SHP77 (cell line): ENCODE results near the gene PPP1R3C.

ENCODE experiments used
- DNase-seq, 2 experiments: peaks; one replicate each; lab custom pipeline; 2025; lab: John Stamatoyannopoulos, UW

PPP1R3C gene

GRCh38 chr10:91632671-91633550 is at the start of gene PPP1R3C:
PPP1R3C (minus strand) TSS chr10:91633071; CDS start chr10:91632969, 102 bp downstream.
- DNase-seq: peak; percentile 60 to 84

DNA sequence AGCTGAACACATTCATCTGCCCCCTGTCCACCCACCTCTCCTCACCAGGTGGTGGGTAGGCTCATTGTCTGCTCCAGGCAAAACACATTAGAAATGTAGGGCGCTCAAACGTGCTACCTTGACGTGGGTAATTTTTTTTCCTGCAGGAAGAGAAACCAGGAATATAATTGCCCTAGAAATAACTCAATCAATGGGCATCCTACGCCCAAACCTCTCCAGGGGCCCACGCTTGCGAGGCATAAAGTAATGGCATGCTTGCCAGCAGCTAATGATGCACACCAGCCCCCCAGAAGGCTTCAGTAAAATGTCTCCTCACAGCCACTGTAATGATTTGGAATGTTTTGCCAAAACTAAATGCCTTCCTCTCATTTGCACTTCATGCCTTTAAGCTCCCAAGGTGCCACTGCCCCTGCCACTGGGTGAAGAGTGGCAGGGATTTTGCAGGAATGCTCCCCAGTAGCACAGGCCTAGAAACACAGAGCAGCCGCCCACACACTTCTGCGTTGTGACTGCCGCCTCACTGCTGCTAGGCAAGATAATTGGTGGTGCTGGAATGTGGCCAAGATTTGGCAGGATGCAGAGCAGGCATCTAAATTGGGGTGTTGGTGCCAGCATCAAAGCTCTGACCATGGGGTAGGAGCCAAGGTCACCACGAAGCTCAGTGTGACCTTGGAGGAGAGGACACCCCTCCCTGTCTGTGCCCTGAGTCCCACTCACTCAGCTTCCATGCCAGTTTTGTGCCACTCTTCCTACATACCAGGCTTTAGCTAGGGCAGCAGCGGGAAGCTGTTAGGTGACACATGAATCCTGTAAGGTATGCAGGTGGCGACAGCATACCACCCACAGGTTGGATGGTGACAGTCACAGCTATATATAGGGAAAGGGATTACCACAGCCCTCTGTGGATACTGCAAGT is 48.7 kb upstream of the PPP1R3C start:
- DNase-seq: no peak

DNA sequence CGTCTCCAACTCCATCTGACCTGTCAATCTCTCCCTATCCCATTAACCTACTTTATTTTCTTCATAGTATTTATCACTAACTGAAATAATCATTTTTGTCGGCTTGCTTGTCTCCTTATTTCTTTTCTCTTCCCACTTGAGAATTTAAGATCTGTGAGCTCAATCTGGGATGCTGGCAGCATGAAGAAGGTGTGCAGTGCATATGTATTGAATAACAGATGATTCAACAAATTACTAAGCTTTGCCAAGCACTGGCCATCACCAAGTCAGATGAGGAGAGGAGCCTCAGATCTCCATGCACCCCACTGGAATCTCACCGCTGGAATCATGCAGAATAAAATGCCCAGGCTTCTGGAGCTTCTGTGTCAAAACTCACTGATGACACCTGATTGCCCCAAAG is 47.6 kb upstream of the PPP1R3C start:
- DNase-seq: no peak

- no peak for DNase-seq
Measured at GRCh38 chr10:91679296-91679695, 46.4 kb upstream of the PPP1R3C start.

GRCh38 chr10:91677911-91678310 is 45.0 kb upstream of the PPP1R3C start:
- no peak for DNase-seq

DNA sequence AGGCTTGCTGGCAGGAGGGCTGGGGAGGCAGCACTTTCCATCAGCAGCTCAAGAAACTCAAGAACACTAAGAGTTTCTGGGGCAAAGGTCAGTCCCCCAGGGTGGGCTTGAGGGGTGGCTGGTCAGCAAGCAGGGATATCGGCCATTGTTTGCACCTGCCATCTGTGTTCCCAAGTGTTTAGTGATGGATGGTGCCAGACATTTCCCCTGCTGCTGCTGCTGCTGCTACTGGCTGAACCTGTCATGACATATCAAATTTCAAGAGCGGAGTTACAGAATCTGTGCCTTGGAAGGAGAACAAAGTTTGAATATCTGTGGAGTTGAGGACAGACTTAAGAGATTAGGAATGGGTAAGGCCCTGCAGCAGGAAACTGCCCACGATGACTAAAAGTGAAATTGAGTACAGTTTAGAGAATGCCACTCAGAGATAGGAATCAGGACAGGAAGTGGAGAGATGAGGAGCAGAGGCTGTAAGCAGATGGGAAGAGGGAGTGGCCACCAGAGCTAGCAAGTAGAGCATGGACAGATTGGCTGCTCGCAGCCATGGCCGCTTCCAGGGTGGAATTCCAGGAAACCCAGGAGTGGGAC is 39.2 kb upstream of the PPP1R3C start:
- DNase-seq: peak in 1 of 2 experiments; percentile 47

DNA sequence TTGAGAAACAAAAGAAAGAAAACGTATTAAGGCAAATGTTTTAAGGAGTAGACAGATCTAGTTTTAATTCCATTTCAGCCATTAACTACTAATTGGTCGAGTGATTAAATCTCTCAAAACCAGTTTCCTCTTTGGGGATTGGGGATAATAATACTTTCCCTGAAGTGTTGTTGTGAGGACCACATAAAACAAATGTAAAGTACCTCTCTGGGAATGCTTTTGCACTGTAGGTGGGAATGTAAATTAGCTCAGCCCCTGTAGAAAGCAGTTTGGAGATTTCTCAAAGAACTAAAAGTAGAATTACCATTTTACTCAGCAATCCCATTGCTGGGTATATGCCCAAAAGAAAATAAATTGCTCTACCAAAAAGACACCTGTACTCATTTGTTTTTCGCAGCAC is 36.0 kb upstream of the PPP1R3C start:
- DNase-seq: no peak

DNA sequence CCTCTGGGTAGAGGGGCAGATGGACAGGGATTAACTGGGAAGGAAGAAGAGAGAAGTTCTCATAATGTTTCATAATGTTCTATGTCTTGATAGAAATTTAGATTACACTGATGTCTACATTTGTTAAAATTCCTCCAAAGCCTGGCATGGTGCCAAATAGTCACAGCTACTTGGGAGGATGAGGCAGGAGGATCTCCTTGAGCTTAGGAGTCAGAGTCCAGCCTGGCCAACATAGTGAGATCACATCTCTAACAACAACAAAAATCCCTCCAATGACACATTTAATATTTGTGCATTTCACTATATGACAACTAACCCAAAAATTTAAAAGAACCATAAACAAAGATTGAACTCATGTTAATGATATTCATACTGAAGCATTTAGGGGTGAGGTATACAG is 33.0 kb upstream of the PPP1R3C start:
- DNase-seq: no peak

GRCh38 chr10:91664426-91664825 is 31.6 kb upstream of the PPP1R3C start:
- DNase-seq: no peak

DNA sequence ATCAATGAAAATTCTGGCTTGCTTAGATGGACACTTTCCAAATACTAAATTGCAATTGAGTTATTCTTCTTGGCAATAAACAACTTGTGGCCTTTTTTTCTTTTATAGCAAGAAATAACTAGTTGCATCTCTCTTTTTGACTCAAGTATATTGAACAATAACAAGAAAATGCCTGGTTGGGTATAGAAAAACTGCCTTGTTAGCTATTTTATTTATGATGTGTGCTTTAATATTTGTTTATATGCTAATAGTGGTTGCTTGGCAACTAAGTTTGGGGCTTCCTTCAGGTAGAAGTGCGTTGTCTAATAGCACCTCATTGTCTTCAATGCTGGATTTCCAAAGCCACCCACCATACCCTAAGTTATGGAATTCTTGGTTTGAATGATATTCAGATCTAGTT is 30.1 kb upstream of the PPP1R3C start:
- no peak for DNase-seq

GRCh38 chr10:91653219-91653870 is 20.5 kb upstream of the PPP1R3C start:
- no peak for DNase-seq

- DNase-seq: no peak
Measured at GRCh38 chr10:91652364-91652763, 19.5 kb upstream of the PPP1R3C start.

DNA sequence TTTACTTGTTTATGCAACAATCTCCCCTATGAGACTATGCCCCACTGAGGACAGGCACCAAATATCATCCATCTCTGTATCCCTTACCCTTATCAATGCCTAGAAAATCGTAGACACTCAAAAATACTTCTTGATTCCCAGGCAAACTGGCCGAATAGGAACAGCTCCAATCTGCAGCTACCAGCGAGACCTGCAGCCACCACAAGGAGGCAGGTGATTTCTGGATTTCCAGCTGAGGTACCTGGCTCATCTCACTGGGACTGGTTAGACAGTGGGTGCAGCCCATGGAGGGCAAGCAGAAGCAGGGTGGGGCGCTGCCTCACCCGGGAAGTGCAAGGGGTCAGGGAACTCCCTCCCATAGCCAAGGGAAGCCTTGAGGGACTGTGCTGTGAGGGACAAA is 10.8 kb upstream of the PPP1R3C start:
- no peak for DNase-seq

- no peak for DNase-seq
Measured at GRCh38 chr10:91642831-91643692, 10.2 kb upstream of the PPP1R3C start.

DNA sequence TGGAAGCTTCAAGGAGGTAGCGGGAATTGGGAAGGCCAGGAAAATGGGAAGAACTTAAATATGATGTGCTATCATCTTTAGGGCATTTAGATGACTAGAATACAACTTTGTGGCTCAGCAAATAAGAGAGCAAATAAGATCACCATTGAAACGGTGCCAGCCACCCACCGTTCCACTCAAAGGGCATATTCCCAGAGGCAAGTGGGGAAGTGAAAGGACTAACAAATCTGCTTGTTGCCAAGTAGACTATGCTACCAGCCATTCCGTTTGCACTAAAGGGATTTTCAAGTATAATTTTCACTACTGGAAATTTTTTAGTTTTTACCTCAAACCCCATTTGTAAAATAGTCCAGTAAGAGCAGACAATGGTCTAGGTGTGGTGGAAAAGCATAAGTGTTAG is 4.0 kb upstream of the PPP1R3C start:
- no peak for DNase-seq

DNA sequence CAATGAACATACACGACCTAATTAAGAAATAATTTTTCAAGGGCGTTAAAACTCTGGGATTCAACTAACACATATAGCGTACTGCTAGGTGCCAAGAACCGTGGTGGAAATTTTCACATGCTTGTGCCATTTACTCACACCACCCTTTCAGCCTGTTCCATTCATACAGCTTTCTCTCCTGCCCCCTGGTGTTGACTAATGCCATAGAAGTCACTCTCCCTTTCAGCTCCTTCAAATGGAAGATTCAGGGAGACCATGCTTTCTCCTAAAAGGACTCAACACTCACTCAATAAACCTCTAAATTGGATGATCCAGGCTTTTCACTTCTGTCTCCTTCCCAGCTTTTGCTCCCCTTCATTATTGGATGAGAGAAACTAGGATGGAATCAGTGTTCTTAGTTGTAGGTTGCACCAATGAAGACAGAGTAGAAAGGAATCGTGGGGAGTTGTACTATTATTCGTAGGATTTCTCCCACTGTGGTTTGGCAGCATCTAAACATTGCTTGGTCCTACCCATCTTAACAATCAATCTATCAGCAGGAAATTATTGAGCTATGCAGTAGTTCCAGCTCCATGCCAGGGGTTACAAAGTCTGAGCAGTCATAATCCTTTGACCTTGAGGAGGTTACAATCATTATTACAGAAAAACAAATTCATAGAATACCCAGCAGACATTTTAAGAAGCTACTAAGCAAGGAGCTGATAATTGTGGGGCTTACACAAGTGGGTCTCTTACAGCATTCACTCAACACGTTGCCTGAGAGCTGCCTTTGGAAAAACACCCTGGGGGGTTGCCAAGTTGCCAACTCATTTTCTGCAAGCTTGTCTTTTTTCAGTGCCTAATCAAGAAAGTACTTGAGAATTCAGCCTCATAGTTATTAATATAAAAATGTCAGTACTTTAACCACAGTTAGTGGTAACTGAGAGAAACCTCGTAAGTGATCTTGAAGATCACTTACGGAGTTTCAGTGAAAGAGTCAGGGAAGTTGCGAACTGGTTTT is 2.8 kb upstream of the PPP1R3C start:
- DNase-seq: peak; percentile 30 to 46

DNA sequence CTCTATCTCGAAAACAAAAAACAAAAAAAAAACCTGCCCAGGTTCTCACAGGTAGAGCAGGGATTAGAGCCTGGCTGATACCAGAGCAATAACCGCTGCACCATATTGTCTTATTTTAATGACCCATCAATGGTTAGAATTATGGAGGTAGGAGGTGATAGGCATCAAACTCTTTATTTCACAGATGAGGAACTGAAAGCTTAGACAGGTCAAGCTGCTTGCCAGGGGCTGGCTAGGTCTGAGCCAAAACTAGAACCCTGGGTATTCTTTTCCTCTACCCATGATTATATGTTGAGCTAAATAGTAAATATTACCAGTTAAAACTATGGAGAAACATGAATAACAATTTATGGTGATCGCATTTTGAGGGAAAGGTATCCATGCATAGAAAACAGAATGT is 2.0 kb upstream of the PPP1R3C start:
- no peak for DNase-seq

DNA sequence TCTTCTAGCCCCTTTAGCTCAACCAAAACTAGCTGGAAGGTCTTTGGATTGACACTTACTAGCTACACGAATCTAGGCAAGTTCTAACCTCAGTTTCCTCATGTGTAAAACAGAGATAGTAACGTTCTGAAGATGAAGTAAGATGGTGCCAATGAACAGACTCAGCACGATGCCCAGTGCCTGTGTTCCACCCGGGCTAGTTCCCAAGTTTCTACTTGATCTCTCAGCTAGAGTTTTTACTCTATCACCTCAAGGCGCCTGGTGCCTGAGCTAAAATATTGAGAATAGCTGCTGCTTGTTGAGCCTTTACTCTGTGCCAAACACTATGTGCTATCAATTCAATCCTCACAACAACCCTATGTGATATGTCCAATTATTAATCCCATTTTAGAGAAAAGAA is 1.4 kb upstream of the PPP1R3C start:
- DNase-seq: no peak

GRCh38 chr10:91630625-91631024 is 2.2 kb downstream of the PPP1R3C start:
- no peak for DNase-seq
